ENCODE results near the gene APBA1.

Gene APBA1

DNA sequence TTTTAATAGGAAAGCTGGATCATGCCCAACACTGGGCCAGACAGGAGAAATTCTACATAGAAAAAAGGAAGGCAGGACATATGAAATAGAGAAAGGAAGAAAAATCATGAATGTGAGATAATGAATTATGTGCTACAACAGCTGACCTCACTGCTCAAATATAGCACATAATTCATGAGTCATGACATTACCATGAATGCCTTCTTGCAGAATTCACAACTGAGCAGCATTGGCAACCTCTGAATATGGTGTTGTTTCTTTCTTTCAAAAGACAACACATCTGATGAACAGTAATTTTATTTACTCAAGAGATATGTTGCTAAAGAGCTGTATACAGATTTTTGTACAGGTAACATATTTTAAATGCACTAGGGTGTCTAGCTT lies 34.4 kb downstream of the APBA1 start:
- no peak for TF ChIP-seq ZFX (IDR thresholded peaks at IDR 0.05)
- TF ChIP-seq, protein P1, sequence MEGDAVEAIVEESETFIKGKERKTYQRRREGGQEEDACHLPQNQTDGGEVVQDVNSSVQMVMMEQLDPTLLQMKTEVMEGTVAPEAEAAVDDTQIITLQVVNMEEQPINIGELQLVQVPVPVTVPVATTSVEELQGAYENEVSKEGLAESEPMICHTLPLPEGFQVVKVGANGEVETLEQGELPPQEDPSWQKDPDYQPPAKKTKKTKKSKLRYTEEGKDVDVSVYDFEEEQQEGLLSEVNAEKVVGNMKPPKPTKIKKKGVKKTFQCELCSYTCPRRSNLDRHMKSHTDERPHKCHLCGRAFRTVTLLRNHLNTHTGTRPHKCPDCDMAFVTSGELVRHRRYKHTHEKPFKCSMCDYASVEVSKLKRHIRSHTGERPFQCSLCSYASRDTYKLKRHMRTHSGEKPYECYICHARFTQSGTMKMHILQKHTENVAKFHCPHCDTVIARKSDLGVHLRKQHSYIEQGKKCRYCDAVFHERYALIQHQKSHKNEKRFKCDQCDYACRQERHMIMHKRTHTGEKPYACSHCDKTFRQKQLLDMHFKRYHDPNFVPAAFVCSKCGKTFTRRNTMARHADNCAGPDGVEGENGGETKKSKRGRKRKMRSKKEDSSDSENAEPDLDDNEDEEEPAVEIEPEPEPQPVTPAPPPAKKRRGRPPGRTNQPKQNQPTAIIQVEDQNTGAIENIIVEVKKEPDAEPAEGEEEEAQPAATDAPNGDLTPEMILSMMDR (conservative IDR thresholded peaks at IDR 0.05): no peak
- no peak overlapping the region for H3K27ac ChIP-seq

DNA sequence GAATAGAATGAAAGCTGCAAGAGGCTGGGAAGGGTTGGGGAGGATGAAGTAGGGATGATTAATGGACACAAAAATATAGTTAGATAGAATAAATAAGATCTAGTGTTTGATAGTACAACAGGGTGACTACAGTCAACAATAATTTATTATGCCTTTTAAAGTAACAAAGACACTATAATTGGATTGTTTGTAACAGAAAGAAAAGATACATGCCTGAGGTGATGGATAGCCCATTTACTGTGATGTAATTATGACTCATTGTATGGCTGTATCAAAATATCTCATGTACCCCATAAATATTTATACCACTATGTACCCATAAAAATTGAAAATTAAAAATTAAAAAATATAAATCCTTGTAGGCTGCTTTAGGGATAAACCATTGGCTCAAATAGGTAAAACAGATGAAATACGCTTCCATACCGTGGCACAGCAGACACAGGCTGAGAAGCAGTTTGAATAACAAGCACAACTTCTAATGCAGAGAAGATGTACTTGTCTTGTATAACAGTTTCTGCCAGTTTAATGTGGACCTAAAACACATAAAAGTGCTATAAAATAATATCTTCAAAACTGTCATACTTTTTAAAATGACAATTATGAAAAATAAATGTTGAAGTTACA lies 34.9 kb downstream of the APBA1 start:
- no peak overlapping the region for H3K27ac ChIP-seq
- no peak for TF ChIP-seq ZFX (IDR thresholded peaks at IDR 0.05)
- TF ChIP-seq, protein P1 (conservative IDR thresholded peaks at IDR 0.05): no peak

DNA sequence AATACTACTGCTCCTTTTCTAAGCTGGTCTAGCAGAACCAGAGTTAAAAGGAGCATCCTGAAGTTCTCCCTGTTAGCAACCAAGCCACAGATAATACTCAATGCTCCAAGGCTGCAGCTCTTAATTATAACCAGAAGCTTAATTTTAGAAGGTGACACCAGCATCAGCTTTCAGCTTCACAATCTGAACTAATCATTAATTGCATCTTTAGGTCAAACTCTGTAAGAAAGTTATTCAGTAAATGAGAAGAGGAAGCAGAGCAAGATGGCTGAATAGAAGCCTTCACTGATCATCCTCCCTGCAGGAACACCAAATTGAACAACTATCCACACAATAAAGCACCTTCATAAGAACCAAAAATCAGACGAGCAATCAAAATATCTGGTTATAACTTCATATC lies 38.5 kb downstream of the APBA1 start:
- TF ChIP-seq ZFX (IDR thresholded peaks at IDR 0.05): no peak
- TF ChIP-seq, protein P1 (conservative IDR thresholded peaks at IDR 0.05): no peak
- no peak overlapping the region for H3K27ac ChIP-seq

DNA sequence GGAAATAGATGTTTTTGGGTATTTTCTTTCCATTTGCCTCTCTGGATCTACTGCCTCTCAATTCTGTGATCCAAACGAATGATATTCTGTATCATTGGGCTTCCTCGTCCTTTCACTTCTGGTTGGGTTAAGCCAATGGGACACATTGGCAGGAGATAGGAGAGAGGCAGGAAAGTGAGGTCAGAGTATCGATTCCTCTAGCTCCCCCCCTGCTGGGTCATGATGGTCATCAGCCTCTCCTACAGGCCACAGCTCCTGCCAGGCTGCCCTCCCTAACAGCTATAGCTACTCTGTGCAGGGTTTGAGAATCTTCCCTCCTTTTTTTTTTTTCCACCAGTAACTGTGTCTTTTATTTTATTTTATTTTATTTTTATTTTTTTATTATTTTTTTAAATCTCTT lies 39.4 kb downstream of the APBA1 start:
- TF ChIP-seq, protein P1 (conservative IDR thresholded peaks at IDR 0.05): no peak
- TF ChIP-seq ZFX (IDR thresholded peaks at IDR 0.05): no peak
- no peak overlapping the region for H3K27ac ChIP-seq

DNA sequence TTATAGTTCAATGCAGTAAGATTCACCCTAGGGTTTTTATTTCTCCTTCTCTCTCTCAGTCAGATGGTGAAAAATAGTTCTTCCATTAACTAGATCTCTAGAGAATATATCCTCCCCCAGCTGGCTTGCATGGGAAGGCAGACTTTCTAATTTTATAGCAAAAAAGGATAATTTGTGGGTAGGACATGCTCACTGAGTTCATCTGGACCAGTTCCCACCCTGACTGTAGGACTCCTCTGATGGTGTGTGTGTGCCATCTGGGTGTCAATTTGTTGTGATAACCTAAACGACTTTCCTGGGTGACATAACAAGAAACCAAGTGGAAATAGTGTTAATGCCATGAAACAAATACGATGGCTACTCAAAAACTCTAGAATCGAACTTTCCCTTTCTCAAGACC lies 44.9 kb downstream of the APBA1 start:
- TF ChIP-seq, protein P1 (conservative IDR thresholded peaks at IDR 0.05): no peak
- TF ChIP-seq ZFX (IDR thresholded peaks at IDR 0.05): no peak
- no peak overlapping the region for H3K27ac ChIP-seq

DNA sequence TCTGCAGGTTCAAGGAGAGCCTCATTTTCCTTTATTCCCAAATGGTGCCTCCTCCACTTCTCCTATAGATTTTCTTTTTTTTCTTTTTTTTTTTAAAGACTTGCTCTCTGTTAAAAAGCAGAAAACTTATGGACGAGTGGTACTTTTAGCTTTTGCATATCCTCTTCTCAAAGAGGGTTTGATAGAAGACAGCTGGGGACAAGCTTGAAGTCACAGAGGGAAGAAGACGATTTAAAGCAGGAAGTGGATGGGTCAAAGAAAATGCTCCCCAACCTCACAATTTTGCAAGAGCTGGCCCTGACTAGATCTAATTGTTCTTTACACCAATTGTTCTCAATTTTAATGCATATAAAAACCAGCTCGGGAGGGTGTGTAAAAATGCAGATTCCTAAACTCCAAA lies 48.9 kb downstream of the APBA1 start:
- TF ChIP-seq, protein P1 (conservative IDR thresholded peaks at IDR 0.05): no peak
- no peak for TF ChIP-seq ZFX (IDR thresholded peaks at IDR 0.05)
- H3K27ac ChIP-seq: no peak overlapping the region

DNA sequence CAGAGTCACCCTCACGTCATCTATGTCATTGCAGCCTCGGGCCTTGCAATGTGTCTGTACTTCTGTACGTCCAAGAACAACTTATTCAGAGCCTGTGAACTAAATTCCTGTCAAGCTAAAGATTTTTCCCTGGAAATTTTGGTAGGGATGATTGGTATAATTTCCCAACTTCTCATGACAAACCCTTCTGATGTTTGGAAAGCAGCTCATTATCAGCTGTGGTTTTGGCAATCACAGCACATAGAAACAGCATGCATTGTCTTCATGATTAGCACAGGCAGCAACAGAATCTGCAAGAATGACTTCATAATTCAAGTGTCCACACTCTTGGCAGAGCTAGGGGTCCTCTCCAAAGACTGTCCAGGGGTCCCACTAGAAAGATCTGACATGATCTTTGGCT lies 49.5 kb downstream of the APBA1 start:
- TF ChIP-seq ZFX (IDR thresholded peaks at IDR 0.05): no peak
- TF ChIP-seq, protein P1 (conservative IDR thresholded peaks at IDR 0.05): no peak
- H3K27ac ChIP-seq: no peak overlapping the region

All from C4-2B (cell line).